Adrenal gland (tissue), 12 donors: ENCODE data around the gene CCNL1. TPM values are rescaled to one million over a fixed set of nuclear protein-coding genes. Genes with fewer than 3 reads are reported as not detected.

Source experiments
- DNase-seq, 7 donors: peaks; one replicate each; pipeline ENCODE4 v3.0.0-alpha.2; 2019 to 2020
- H3K27ac ChIP-seq, 5 donors: fragments of 200-600 bp; sonication (generic) in 4 of 5; 1 replicate in 3 of 5; 2 replicates in 2 of 5; pipeline versions ENCODE4 v1.5.1 to v1.8.0; 2016 to 2020; ENCODE audit warnings: mild to moderate bottlenecking in 1 of 5
- H3K27me3 ChIP-seq: fragments of 200-600 bp; 2 replicates; pipeline ENCODE4 v1.8.0; 2021
- H3K36me3 ChIP-seq, 2 donors: fragments of 200-600 bp; replicated peaks in 1 of 2; 1 replicate in 1 of 2; 2 replicates in 1 of 2; pipeline versions ENCODE4 v1.5.1 to v1.8.0; 2018 to 2022
- H3K4me1 ChIP-seq, 2 donors: fragments of 200-600 bp; replicated peaks in 1 of 2; 1 replicate in 1 of 2; 2 replicates in 1 of 2; pipeline versions ENCODE4 v1.5.1 to v1.8.0; 2018 to 2021
- H3K4me3 ChIP-seq, 4 donors: fragments of 200-600 bp; sonication (generic) in 3 of 4; one replicate each; pipeline ENCODE4 v1.5.1; 2016 to 2018
- H3K9me3 ChIP-seq, 3 donors: fragments of 200-600 bp; sonication (generic) in 1 of 3; replicated peaks in 1 of 3; 1 replicate in 2 of 3; 2 replicates in 1 of 3; pipeline versions ENCODE4 v1.5.1 to v1.8.0; 2016 to 2021
- POLR2A ChIP-seq, 2 donors: fragments of 450-650 bp; IDR thresholded peaks; one replicate each; pipeline ENCODE4 v1.6.1; 2017; ENCODE audit warnings: antibody characterized with exemption in 2 of 2, mild to moderate bottlenecking in 2 of 2, moderate library complexity in 1 of 2
- WGBS, 4 donors: extraction: QIAGEN DNeasy Blood & Tissue Kit in 2 of 4; methylation state at CpG; one replicate each; pipeline versions ENCODE4 v1.1.5 to v1.1.7; 2013 to 2017; 5-methylcytosine and 5-hydroxymethylcytosine counted together
- intact Hi-C, 2 donors: fragments of 100-400 bp; cut with DNase I; formaldehyde crosslinking; loops; one replicate each; pipeline versions ENCODE4 v1.14.1 to v1.15.0; 2022 to 2023
- polyA plus RNA-seq, 3 donors: library from polyadenylated mRNA; stranded (reverse); fragments of 200-250 nt in 2 of 3; fragments of 350-450 nt in 1 of 3; fragmentation: Illumina TruSeq in 1 of 3; extraction: RNeasy Lipid Tissue Mini Kit (QIAGEN cat#74804) in 1 of 3; gene quantifications; one replicate each; pipeline ENCODE4 v1.2.3, GENCODE V29; 2013 to 2014
- total RNA-seq, 9 donors: library from RNA; depleted of rRNA in 4 of 9; stranded (reverse); fragments of >200 nt in 4 of 9; fragments of 120-200 nt in 1 of 9; fragmentation: NEBNext Ultra II Directional in 1 of 9; extraction: Animal tissue kit (Norgen Biotek cat#: 25700) in 1 of 9; gene quantifications; one replicate each; pipeline versions ENCODE4 v1.1.0 to v1.2.4, GENCODE V29; 2013 to 2023
- TF ChIP-seq, protein P1 (sequence below), 6 experiments: fragments of 450-650 bp in 4 of 6; fragments of 200-600 bp in 2 of 6; sonication (generic) in 1 of 6; IDR thresholded peaks; 1 replicate in 5 of 6; 2 replicates in 1 of 6; pipeline versions ENCODE4 v1.5.1 to v1.8.0; 2016 to 2021; ENCODE audit warnings: antibody characterized with exemption in 6 of 6, mild to moderate bottlenecking in 2 of 6, moderate library complexity in 1 of 6
- donor health status: healthy with polysubstance abuse.
- donor health status: Bipolar disorder and iron deficiency.
- donor health status: DM: yes; HTN: yes; CAD: no.
- donor health status: DM: no; HTN: no; CAD: no.
- donor health status: DM: no; HTN: no; CAD: no.
- donor health status: DM: yes; HTN: yes; CAD: no.

The CCNL1 gene
- total and polyA plus RNA-seq, 12 donors: 50.1 to 223 (median 105) TPM

DNA sequence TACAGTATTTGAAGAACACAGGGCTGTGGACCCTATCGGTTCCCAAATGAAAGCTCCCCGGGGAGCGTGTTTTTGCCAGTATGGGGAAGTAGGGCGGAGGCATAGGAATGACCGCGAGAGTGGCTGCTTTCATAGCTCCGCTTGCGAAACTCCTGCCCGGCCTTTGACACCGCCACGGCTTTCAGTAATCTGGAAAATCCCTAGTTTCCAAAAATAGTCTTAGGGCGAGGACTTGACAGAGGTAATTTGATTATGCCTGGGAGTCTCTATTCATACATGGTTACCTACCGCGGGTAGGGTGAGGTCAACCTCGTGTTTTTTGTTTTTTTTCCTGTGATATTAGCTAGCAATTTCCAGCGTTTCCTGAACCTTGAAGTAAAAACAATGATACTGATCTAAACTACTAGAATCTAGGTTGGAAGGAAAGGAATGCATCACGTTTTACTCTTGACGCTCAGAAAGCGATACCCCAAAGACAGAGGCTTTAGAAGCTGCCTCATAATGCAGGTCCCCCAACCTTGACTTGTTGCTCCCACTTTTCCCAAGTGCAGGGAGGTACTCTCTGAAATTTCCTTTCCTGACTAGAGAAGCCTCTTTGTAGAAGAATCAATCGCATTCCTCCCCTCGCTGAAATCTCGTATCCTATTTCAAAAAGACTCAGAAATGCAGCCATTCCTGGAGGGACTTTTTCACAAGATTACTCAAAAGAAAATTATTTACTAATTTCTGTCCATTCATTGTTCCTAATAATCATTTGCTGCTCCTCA lies 894 bp upstream of the CCNL1 start:
- peak overlapping the region; percentile 97 to 100 (median 100) for H3K27ac ChIP-seq
- peak overlapping the region in 3 of 4 donors; percentile 51 to 98 (median 91) for H3K4me3 ChIP-seq
- H3K4me1 ChIP-seq: peaks cover 27 to 41% of the 10 kb centered on the region in 2 donors
- intact Hi-C loops: no loop called here
- H3K36me3 ChIP-seq: peaks cover 0 to 31% of the 10 kb centered on the region in 2 donors
- no peak for TF ChIP-seq POLR2A (IDR thresholded peaks at IDR 0.05)
- TF ChIP-seq, protein P1, sequence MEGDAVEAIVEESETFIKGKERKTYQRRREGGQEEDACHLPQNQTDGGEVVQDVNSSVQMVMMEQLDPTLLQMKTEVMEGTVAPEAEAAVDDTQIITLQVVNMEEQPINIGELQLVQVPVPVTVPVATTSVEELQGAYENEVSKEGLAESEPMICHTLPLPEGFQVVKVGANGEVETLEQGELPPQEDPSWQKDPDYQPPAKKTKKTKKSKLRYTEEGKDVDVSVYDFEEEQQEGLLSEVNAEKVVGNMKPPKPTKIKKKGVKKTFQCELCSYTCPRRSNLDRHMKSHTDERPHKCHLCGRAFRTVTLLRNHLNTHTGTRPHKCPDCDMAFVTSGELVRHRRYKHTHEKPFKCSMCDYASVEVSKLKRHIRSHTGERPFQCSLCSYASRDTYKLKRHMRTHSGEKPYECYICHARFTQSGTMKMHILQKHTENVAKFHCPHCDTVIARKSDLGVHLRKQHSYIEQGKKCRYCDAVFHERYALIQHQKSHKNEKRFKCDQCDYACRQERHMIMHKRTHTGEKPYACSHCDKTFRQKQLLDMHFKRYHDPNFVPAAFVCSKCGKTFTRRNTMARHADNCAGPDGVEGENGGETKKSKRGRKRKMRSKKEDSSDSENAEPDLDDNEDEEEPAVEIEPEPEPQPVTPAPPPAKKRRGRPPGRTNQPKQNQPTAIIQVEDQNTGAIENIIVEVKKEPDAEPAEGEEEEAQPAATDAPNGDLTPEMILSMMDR (IDR thresholded peaks at IDR 0.05): peak in 1 of 6 experiments; percentile 34
- 8 to 11% (median 9%) methylated on average over 20 to 22 of the region's 22 CpGs for WGBS, 4 donors
- H3K27me3 ChIP-seq: no peaks in the 10 kb centered on the region
- H3K9me3 ChIP-seq: no peaks in the 10 kb centered on the region
- peak; percentile 76 to 96 (median 93) for DNase-seq

DNA sequence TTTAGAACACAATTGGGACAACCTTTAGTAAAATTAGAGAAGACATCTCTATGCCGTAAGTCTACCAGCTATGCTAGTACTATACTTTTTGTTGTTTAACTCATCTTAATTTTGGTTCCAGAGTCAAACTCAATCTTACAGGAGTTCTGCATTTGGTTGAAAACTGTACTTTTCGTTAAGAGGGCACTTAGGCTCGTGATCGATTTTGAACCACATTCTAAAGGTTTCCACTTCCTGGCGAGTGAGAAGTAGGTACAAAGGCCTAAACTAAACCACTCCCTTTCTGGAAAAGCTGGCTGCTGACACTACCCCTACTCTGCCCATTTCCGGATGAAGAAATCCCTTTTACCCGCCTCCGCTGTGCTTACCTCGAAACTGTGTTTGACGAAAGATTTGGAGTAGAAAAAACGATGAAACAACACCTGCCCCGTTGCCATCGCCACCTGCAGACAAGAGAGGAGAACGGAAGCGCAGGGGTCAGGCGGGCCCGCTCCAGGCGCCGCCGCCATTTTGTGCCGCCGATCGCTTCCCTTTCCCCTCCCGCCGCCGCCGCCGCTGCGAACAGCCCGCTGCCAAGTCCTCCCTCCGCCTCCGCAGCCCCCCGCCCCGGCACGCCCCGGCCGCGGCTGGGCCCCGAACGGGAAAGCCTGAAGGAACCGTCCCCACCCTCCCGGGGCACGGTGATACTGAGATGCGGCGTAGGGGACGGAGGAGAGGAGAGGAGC lies 748 bp downstream of the CCNL1 start:
- Histone ChIP-seq H3K4me3 (peak overlapping the region; percentile 87 to 99 (median 94)), H3K4me1 (peaks cover 43 to 57% of the 10 kb centered on the region in 2 donors), H3K27me3 (no peaks in the 10 kb centered on the region), H3K9me3 (no peaks in the 10 kb centered on the region), H3K27ac (peak overlapping the region; percentile 97 to 100 (median 100)), H3K36me3 (peaks cover 0 to 43% of the 10 kb centered on the region in 2 donors)
- DNase-seq: peak; percentile 55 to 77 (median 64)
- intact Hi-C loops: no loop called here
- peak in 1 of 2 donors; percentile 4 for TF ChIP-seq POLR2A (IDR thresholded peaks at IDR 0.05)
- TF ChIP-seq, protein P1 (IDR thresholded peaks at IDR 0.05): peak in 2 of 6 experiments; percentile 3 to 23
- 0 to 2% (median 1%) methylated on average over 26 to 46 of the region's 46 CpGs for WGBS, 4 donors

DNA sequence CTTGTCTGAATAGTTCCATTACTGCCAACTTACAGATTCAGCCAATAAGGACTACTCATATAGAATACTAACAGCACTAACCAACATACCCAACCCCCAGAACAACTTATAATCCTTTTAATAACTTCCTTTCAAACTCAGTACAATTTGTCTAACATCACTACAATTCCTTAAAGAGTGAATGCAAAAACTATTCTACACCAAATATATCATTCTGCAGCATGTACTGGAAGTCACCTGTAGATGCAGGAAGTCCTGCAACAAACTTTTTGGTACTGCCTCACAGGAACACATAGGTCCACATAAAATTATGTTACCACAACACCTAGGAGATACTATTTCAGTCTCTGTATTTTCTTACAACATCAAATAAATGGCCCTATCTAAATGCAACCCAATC lies 2.1 kb downstream of the CCNL1 start:
- Histone ChIP-seq H3K27me3 (no peaks in the 10 kb centered on the region), H3K4me1 (peaks cover 43 to 71% of the 10 kb centered on the region in 2 donors), H3K27ac (peak overlapping the region in 2 of 5 donors; percentile 100), H3K36me3 (peaks cover 0 to 50% of the 10 kb centered on the region in 2 donors), H3K9me3 (no peaks in the 10 kb centered on the region), H3K4me3 (peak overlapping the region in 1 of 4 donors; percentile 98)
- DNase-seq: no peak
- TF ChIP-seq, protein P1 (IDR thresholded peaks at IDR 0.05): no peak
- TF ChIP-seq POLR2A (IDR thresholded peaks at IDR 0.05): no peak
- intact Hi-C loops: no loop called here
